Right ventricle myocardium superior (tissue), 1 donor: ENCODE measurements around the gene MRPS25. TPM values are rescaled to one million over a fixed set of nuclear protein-coding genes. Genes with fewer than 3 reads are reported as not detected.

Experiments used
- ATAC-seq: fragments of 200-7000 bp; cut with Tn5 transposase; one replicate; pipeline ENCODE4 v1.9.1; 2020; ENCODE audit warnings: mild to moderate bottlenecking; ENCODE audit not compliant: poor library complexity
- DNase-seq: peaks from one replicate; pipeline ENCODE4 v3.0.0-alpha.2; 2020
- intact Hi-C: fragments of 100-400 bp; cut with DNase I; formaldehyde crosslinking; loops from one replicate; pipeline ENCODE4 v1.11.2; 2022
- total RNA-seq: library from RNA; stranded (reverse); fragmentation: NEBNext Ultra II Directional; extraction: Animal tissue kit (Norgen Biotek cat#: 25700); gene quantifications from one replicate; pipeline ENCODE4 v1.2.1, GENCODE V29; 2021
- donor health status: DM: no; HTN: yes; CAD: no; lungs with severe emphysema.

MRPS25 gene
- total RNA-seq, 1 donor from 2014 or later = 152 TPM

GRCh38 chr3:15052335-15053242, 12.5 kb downstream of the MRPS25 start:
- intact Hi-C loops = no loop called here

DNA sequence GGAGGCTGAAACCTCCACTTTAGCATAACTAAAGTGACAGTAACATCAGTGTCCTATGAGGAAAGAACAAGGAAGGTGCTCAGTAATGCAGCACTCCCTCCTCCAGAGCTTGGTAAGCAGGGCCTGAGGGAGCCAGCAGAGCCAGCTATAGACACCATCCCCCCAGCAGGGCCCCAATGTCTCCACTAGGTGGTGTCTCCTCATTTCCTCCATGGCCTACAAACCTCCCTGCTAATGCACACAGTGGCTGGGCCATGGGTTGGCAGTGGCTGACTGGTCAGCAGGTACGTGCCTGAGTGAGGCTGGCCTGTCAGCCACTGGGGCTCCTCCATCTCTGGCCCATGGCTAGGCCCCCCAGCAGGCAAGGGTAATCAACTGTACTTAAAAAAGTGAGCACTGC, 13.6 kb downstream of the MRPS25 start:
- intact Hi-C loops = no loop called here
- DNase-seq = no peak
- peak; percentile 59 for ATAC-seq

More at GRCh38 chr3:15052335-15053242, 12.5 kb downstream of the MRPS25 start:
- ATAC-seq (no peak), DNase-seq (no peak)

GRCh38 chr3:15050405-15051092, 14.6 kb downstream of the MRPS25 start:
- no peak for DNase-seq
- intact Hi-C loops = no loop called here
- ATAC-seq = no peak

DNA sequence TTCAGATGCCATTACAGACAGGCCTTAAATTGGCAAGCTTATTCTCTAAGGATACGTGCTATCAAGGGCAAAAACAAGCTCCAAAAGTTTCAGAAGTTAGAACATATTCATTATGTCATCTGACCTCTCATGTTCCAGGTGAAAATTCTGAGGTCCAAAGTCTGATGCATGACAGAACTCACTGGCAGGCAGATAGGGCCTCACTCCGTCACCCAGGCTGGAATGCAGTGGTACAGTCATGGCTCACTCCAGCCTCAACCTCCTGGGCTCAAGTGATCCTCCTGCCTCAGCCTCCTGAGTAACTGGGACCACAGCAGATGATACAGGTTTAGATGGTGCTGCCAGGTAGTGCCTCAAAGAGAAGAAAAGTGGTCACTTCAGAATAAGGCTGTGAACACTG, 15.5 kb downstream of the MRPS25 start:
- ATAC-seq = no peak
- intact Hi-C loops = no loop called here
- no peak for DNase-seq

DNA sequence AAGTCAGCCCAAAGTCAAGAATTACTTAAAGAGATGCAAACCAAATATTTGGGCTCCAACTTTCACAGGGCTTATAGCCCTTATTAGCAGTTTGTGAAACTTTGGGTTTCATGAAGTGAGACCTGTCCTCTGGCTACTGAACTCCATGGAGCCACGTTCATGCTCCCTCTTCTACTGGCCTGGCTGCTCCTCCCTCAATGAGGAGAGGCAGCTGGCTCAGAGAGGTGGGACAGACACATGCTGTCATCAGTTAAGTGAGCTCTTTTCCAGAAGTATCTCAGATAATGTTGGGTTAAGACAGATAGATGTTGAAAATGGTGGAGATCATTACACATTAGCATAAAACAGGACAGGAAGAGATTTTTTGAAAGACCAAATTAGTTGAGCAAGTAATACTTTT, 19.4 kb downstream of the MRPS25 start:
- intact Hi-C loops = no loop called here
- ATAC-seq = peak; percentile 47
- DNase-seq = no peak

- no peak for ATAC-seq
- intact Hi-C loops = no loop called here
- DNase-seq = no peak
These were observed 20.8 kb downstream of the MRPS25 start for GRCh38 chr3:15044326-15044725.

GRCh38 chr3:15043408-15044171, 21.5 kb downstream of the MRPS25 start:
- DNase-seq (no peak), ATAC-seq (no peak)
- intact Hi-C loops = no loop called here

DNA sequence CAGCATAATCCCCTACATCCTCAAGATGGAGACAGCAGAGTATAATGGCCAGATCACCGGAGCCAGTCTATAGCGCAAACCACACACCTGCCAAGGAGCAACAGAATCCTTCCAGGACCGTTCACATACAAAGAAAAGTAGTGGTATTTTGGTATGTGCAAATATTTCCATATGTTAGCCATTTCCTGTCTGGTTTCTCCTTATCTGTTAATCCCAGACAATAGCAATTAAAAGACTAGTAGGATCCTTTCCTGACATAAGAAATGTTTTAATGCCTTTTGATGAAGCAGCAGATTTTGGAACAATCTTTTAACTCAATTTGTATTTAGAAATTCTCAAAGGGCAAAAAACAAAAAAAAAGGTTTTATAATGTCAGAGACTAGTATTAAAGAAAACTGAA, 22.2 kb downstream of the MRPS25 start:
- no peak for ATAC-seq
- intact Hi-C loops = no loop called here
- no peak for DNase-seq

DNA sequence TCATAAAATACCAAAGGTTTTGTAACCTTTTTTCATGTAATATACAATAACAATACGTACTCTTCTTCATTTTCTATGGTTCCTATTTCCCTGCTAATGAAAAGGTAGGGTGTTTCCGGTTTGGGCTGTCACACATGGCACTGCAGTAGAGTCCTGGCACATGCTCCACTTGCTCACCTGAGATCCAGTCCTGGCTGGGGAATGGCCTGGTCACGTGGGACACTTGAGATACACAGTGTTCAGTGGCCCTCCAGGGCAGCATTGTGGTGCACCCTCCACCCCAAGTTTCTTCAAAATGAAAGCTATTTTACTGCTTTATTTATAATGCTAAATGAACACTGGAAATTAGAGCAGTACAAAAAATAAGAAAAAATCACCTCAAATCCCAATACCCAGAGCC, 23.2 kb downstream of the MRPS25 start:
- intact Hi-C loops = no loop called here

GRCh38 chr3:15040844-15041243, 24.3 kb downstream of the MRPS25 start:
- intact Hi-C loops = no loop called here
- DNase-seq (no peak), ATAC-seq (peak; percentile 59)

More for the DNA sequence above, 23.2 kb downstream of the MRPS25 start:
- no peak for DNase-seq
- peak; percentile 24 for ATAC-seq

DNA sequence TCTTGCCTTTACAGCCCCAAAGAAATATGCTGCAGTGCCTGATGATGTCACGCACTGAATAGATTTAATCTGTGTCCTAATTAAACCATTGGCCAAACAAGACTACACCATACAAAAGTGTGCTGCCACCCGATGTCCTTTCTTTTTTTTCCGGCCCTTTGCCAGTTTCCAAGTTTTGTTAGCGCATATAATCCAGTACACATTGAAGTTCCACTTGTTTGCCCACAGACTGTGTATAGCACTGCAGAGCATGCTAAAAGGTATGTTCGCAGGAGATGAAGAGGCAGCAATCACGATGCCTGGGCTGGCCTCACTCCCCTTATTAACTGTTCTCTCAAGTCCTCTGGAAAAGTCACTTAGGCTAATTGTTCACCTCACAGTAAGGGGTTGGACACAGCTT, 26.8 kb downstream of the MRPS25 start:
- DNase-seq (no peak), ATAC-seq (no peak)
- intact Hi-C loops = no loop called here

DNA sequence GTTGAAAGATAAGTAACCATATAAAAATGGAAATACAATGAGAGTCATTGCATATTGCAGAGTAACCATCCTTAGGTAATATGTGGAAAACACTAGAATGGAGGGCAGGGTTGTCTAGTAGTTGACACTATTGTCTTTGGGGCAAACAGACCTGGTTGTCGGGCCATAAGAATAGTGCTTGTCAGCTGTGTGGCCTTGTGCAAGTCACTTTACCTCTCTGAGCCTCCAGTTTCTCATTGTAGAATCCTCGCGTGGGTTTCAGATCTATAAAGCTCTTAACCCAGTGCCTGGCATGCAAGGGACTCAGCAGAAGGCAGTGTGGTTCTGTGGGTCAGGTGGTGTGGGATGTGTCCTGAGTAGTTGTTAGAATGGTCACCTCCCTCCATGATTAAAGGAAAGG, 32.0 kb downstream of the MRPS25 start:
- intact Hi-C loops = loop anchor here (5.0 kb wide), 1 partner anchor 106 kb away; no protein-coding TSS in a partner anchor
- no peak for ATAC-seq
- DNase-seq = no peak

DNA sequence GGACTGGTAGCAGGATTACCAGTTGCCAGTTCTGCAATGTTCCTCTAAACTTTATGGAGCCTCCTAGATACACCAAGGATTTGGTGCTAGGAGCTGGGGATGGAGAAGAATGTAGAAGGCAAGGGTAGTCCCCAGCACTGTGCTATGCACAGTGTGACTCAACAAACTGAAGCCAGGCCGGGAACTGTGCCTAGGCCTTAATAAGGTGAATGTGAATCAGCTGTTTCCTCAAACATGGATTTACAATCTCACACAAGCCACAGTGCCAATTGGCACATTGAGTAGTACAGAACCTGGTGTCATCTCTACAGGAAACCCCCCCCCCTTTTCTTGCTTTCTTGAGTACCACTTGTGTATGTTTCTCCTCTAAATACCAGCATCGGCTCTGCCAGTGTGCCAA, 32.5 kb downstream of the MRPS25 start:
- no peak for DNase-seq
- intact Hi-C loops = loop anchor here (5.0 kb wide), 1 partner anchor 105 kb away; no protein-coding TSS in a partner anchor
- ATAC-seq = no peak

- DNase-seq (no peak), ATAC-seq (no peak)
- intact Hi-C loops = loop anchor here (5.0 kb wide), 1 partner anchor 102 kb away; no protein-coding TSS in a partner anchor
These were observed 35.5 kb downstream of the MRPS25 start for GRCh38 chr3:15029625-15030024.

- DNase-seq = no peak
- ATAC-seq = no peak
- intact Hi-C loops = no loop called here
These were observed 41.4 kb downstream of the MRPS25 start for GRCh38 chr3:15023719-15024118.

DNA sequence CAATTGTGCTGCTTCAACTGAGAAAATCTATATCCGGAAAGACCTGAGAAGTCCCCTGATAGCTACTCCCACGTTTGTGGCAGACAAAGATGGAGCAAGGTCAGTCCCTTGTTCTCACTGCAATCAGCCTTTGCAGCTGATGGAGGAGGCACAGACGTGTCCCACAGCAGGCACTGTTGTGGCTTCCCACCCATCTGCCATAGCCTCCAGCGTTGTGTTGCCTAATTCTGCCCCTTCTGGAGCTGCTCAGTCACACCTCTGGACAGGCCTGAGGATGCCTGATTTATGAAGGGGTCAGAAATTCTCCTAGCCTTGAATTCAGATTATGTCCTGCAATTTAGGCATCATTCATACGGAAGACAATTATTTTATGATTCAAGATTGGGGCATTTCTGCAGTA, 41.9 kb downstream of the MRPS25 start:
- ATAC-seq = no peak
- DNase-seq = no peak

GRCh38 chr3:15017191-15017590, 47.9 kb downstream of the MRPS25 start:
- no peak for ATAC-seq
- no peak for DNase-seq
- intact Hi-C loops = no loop called here

More for the DNA sequence above, 41.9 kb downstream of the MRPS25 start:
- intact Hi-C loops = no loop called here

DNA sequence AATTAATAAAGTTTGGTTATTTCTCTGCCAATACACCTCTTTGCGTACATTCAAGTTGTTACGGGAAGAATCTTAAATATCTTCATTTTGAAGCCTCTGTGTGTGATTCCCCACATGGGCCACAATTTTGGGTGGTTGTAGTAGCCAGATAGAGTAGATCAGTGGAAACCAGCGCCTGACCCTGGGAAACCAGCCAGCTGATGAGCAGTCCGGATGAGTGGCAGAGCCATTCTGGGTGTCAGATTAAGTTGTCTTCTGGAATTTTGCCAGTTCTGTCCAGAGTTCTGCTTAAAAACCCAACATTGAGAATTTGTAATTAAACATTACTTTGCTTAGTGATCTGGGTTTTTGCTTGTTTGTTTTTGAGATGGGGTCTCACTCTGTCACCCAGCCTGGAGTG, 49.7 kb downstream of the MRPS25 start:
- intact Hi-C loops = no loop called here

More for the DNA sequence above, 49.7 kb downstream of the MRPS25 start:
- DNase-seq (no peak), ATAC-seq (no peak)
